NCI-H187 (cell line): ENCODE results near the gene FBXL2.
"Not testable (repeated sequence)": the region's sequence is repeated elsewhere in the genome, so short reads cannot be mapped to it uniquely, and the experiment has no call there.

Source experiments
- DNase-seq, 2 experiments: peaks; one replicate each; lab custom pipeline; 2025; lab: John Stamatoyannopoulos, UW

The FBXL2 gene

GRCh38 chr3:33429306-33429705 lies 152.1 kb downstream of the FBXL2 start:
- not testable (repeated sequence) for DNase-seq

- no peak for DNase-seq
Measured at GRCh38 chr3:33430061-33430460, 152.8 kb downstream of the FBXL2 start.

GRCh38 chr3:33430571-33430970 lies 153.3 kb downstream of the FBXL2 start:
- no peak for DNase-seq

- no peak for DNase-seq
Measured at GRCh38 chr3:33433843-33434242, 156.6 kb downstream of the FBXL2 start.
